GM21786 (cell line): ENCODE data around the gene EYS.

ENCODE experiments used
- ATAC-seq: cut with Tn5 transposase; IDR thresholded peaks from one replicate; pipeline ENCODE4 v1.9.1; 2021; ENCODE audit not compliant: unreplicated experiment

The EYS gene

GRCh38 chr6:64861039-64861651 is 845.9 kb downstream of the EYS start:
- ATAC-seq: no peak

DNA sequence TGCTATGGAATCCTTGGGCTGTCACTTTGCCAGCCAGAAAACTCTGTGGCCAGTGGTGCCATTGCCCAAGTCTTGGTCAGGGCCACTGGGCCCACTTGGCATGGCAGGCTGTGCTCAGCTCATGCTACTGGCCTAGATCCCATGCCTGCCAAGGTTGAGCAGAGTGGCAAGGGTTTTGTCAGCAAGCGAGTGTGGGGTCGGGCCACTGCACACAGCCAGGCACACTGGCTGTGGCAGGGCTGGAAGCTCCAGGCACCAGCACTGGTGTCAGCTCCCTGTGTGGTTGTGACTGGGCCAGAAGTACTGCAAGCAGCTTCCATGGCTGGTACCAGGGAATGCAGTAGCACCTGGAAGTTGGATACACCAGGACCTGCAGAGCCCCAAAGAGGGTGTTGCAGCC is 846.8 kb downstream of the EYS start:
- ATAC-seq: no peak

- no peak for ATAC-seq
Measured at GRCh38 chr6:64850121-64850520, 856.9 kb downstream of the EYS start.

DNA sequence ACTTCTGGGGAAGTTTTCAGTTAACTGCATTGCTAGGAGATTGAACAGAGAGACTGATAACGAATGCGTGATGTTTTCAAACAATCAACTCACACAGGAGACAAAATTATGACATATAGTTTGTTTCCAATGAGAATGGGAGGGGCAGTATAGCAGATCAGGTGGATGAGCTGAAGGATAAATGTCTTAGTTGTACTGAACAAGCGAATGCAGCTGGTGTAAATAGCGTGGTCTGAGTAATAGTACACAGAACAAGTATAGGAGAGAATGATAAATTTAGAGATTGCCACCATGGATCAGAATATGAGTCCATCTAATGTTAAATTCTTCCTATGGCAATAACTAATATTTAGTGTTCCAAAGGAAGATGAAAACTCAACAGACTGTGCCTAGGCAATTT is 858.6 kb downstream of the EYS start:
- no peak for ATAC-seq

- no peak for ATAC-seq
Measured at GRCh38 chr6:64847396-64847795, 859.6 kb downstream of the EYS start.

DNA sequence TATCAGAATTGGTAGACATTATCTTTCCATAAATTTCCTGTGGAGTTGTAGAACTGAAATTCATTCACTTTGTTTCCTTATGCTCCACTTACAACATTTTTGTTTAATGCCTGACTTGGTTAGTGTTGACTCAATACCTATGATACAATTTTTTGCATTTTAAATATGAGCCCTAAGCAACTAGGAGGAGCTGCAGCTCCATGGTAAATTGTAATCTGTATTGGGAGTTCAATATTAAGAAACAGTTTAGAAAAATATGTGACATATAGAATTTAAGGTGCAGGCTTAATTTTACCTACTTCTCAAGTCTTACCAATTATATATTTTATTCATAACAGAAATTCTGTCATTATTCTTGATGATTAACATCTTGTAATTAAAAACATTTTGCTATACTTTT is 868.3 kb downstream of the EYS start:
- ATAC-seq: no peak

- ATAC-seq: no peak
Measured at GRCh38 chr6:64831680-64832079, 875.3 kb downstream of the EYS start.

GRCh38 chr6:64817525-64817924 is 889.5 kb downstream of the EYS start:
- ATAC-seq: no peak

- ATAC-seq: no peak
Measured at GRCh38 chr6:64815718-64816117, 891.3 kb downstream of the EYS start.

DNA sequence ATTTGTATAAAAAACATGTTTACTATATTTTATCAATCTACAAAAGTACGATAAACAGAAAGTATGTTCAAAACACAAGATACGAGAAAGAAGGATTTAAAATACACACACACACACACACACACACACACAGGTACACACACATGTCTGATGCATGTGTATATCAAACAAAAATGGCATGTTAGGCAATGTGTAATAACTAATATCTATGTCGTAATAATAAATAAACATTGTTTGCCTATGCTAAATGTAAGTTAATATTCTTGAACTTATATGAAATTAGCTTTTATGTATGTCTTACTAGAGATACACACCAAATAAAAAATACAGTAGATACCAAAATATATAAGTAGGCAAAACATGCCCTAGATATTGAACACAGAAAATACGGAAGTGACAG is 894.9 kb downstream of the EYS start:
- no peak for ATAC-seq

DNA sequence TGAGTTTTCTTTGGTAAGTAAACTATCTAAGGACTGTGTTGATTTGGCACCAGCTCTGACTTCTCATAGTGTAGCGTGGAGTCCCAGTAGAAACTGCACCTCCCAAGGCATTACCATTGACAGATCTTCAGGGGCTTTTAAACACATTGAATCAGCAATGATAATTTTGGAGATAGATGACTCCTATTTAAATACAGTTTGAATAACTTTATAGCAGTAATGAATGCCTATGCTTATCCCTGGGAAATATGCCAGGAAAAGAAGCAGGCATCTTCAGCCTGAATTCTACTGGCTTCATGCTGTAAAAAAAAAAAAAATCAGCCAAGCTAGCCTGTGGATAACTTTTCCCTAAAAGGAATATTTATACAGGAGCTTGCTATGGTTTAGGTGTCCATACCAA is 895.9 kb downstream of the EYS start:
- no peak for ATAC-seq

DNA sequence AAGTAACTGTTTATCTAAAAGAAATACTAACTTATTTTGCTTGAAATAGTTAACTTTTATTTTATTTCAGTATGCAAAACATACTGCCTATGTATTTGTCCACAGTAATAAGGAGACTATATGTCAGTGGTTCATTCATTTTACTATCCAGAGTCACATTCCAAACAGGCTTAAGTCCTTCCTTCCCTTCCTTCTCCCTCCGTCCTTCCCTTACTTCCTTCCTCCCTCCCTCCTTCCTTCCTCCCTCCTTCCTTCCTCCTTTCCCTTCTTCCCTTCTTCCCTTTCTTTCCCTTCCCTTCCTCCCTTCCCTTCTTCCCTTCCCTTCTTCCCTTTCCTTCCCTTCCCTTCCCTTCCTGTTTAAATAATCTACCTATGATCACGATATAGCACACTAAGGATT is 899.2 kb downstream of the EYS start:
- ATAC-seq: no peak

DNA sequence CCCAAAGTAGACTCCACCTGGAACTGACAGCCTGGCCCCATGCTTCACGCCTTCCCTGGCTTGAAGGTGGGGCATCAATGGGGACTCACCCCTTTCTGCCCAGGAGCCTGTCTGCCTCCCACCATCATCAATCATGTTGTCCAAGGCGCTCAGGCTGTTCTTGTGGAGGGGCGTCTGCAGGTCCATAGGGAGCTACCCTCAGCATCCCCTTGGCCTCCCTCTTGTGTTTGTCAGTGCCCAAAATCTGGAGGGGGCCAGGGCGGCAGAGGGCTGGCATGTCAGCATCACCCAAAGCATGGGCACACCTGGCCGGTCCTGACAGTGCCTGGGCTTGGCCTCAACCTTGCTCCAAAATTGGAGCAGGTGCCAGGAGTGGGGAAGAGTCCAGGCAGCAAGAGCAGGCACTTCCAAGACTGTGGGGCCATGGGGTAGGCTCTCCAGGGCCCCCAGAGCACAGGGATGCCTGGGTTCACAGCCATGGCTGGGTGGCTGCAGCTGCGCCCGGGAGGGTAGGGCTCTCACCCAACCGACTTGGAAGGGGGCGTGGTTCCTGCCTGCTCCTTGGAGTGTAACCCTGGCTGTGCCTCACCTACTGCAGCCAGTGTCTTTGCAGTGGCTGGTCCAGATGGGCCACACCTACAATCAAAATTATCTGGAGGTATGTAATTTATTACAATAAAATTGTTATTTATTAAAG is 903.4 kb downstream of the EYS start:
- ATAC-seq: no peak

- no peak for ATAC-seq
Measured at GRCh38 chr6:64792534-64792933, 914.5 kb downstream of the EYS start.

- ATAC-seq: no peak
Measured at GRCh38 chr6:64789476-64789875, 917.5 kb downstream of the EYS start.

DNA sequence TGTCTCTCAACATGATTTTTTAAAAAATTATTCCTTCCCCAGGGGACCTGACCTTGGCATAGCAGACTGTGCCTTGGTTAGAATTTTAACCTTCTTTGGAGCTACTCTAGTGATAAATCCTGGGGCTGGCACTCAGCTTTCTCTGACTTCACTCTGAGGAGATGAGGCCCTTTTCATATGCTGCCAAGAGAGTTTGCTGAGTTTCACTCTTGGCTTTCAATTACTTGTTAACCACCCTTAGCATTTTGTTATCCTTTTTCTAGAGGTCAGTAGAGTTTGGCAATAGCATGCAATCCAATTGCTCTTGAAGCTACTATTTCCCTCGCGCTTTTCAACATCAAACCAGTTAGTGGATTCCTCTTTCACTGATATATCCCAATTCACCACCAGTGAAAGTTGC is 920.3 kb downstream of the EYS start:
- no peak for ATAC-seq

GRCh38 chr6:64782877-64783276 is 924.1 kb downstream of the EYS start:
- ATAC-seq: no peak

DNA sequence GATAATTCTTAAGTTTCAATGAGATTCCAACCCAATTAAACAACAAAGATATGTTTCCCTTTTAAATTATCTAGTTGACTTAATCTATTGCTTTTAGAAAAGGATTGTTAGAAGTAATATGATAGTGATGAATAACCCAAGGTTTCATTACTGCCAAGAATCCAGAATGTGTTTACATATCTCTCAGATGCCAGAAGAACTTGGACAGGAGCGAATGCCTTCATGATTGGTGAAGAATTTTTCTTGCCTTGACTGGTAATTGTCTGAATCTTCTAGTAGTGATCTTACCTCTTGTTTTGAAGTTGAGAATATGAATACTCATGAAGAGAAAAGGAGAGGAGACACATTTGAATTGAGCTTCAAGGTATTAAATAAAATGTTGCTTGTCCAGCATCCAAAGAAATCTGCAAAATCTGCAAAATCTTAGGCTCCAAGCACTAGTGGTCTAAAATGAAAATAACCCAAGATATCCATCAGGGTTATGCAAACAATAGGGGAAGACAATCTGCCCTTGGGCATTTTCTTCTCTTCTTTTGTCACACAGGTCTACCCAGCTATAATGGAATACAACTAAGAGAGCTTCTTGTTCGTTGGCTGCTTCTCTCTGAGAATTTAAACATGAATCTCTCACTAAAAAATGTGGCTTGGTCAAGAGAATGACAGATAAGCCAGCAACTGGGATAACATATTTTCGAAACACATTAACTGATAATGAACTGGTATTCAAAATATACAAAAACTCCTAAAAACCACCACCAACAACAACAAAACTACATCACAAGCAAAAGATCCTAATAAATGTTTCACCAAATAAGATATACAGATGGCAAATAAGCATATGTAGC is 928.9 kb downstream of the EYS start:
- ATAC-seq: no peak

DNA sequence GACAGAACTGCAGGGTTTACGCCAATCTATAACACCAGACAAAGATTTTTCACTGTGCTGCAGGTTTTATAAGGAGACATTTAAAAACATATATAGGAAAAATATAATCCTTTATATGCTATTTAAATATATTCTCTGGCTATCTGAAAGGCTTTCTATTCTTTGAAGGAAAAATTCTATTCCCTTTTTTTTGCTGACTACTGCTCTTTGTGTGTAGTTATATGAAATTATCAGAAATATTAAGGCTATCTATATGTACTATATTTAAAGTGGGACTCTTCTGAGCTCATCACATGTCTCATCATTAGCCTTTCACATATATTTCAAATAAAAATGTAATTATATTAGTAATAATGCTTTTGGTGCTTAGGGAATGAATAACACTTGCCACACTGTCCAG is 930.7 kb downstream of the EYS start:
- ATAC-seq: no peak

DNA sequence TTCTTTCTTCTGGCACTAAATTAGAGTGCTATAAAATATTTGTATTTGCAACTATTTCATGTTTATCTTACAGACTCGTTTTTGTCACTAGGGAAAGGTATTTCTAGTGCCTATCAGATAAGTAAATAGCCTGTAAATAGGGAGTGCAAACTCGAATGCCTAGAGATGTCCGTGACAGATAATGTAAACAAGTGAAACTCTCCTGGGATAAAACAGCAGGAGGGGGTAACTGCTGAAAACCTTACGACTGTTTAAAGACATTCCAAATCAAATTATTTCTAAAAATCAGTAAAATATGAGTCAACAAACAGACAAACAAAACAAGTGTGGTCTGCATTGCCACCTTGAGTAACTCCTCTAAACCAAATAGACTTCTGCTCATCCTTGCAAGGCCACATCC is 932.1 kb downstream of the EYS start:
- no peak for ATAC-seq

GRCh38 chr6:64750910-64751309 is 956.1 kb downstream of the EYS start:
- no peak for ATAC-seq

DNA sequence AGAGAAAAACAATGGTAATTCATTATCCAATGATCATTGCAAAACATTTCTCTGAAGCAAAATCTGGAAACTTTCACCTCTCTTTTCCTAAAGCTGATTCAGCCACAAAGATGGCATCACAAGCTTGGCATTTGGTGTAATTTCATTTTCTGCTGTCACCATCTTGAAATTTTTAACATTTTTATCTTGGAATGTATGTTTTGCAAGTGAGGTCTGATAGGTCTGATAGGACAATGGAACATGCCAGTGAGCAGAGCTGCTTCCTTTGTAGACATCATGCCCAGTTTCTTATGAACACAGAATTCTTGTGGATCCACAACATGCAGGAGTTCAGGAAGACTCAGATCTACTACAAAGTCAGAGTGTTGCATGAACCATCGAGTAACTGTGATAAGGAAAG is 969.6 kb downstream of the EYS start:
- ATAC-seq: no peak
